H4 (cell line): ENCODE results near the gene RNF186. TPM values are rescaled to one million over a fixed set of nuclear protein-coding genes. Genes with fewer than 3 reads are reported as not detected.
"Not testable (repeated sequence)": the region's sequence is repeated elsewhere in the genome, so short reads cannot be mapped to it uniquely, and the experiment has no call there.

Source experiments
- DNase-seq: peaks from one replicate; pipeline ENCODE4 v3.0.0-alpha.2; 2015; ENCODE audit warnings: low spot score
- total RNA-seq: library from RNA; depleted of rRNA; stranded (reverse); fragments of >200 nt; shearing (Covaris generic); gene quantifications from 2 replicates; pipeline ENCODE4 v1.2.3, GENCODE V29; 2014

Gene RNF186
- total RNA-seq, 1 experiment from 2014 or later: not detected

DNA sequence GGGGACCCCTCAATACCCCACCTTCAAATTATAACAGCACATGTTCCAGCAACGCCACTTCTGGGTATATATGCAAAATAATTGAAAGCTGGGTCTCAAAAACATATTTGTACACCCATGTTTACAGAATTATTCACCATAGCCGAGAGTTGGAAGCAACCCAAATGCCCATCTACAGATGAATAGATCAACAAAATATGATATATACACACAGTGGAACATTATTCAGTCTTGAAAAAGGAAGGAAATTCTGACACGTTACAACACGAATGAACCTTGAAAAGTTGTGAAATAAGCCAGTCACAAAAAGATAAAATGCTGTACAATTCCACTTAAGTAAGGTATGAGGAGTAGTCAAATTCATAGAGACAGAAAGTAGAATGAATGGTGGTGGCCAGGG, 20.5 kb downstream of the RNF186 start:
- no peak for DNase-seq

GRCh38 chr1:19793360-19794046, 21.6 kb downstream of the RNF186 start:
- no peak for DNase-seq

DNA sequence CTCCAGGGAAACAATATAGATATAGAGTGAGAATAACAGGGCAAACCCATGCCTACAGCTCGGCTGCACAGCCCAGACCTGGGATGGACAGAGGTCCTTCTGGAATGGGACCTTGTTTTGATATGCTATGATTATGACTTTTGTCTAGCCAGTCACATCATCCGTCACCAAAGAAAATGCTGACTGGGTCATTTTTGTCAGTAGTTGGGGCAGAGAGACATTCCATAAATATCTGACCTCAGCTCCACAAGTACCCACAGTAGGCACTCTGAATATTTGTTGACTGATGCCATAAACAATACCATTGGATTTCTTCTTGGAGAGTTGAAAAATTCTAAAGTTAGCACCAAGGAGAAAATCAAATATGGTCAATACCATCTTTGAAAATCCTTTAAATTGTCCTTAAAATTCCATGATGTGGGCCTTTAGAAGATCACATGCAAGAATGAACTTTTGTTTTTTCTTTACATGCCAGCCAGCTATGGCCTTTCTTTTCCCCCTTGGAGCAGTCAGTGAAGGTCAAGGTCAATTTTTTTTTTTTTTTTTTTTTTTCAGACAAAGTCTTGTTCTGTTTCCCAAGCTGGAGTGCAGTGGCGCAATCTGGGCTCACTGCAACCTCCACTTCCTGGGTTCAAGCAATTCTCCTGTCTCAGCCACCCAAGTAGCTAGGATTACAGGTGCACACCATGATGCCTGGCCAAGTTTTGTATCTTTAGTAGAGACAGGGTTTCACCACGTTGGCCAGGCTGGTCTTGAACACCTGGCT, 22.7 kb downstream of the RNF186 start:
- no peak for DNase-seq

GRCh38 chr1:19790061-19790975, 24.8 kb downstream of the RNF186 start:
- DNase-seq: not testable (repeated sequence)

DNA sequence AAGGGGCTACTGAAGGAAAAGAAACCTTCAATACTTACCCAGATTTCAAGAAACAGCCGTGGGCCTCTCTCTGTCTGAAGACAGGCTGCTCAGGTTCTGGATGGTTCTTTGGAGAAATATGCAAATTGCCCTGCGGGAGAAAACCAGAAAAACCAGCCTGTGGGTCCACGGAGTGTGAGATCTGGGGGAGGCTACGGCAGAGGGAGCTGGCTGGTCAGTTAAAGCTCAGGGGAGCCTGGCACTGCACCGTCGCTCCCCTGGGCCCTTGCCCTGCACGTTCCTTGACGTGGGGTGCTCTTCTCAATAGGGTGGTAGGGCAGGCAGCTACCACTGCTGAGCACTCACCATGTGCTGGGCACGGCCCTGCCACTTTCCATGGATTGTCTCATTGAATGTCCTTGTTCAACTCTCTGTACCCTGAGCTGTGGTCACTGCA, 28.1 kb downstream of the RNF186 start:
- DNase-seq: no peak

DNA sequence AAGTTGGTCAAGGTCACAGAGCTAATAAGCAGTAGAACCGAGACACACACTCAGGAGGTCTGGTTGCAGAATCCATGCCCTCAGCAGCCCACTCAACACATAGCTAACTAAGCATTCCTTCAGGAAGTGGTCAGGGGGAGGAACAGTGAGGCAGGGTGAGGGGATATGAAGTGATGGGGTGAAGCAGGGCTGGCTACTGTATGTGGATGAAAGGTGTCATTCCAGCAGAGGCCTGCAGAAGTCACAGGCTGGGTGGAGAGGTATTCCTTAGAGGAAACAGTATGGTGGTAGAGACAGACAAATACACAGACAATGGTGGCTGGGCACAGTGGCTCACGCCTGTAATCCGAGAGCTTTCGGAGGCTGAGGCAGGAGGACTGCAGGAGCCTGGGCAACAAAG, 29.4 kb downstream of the RNF186 start:
- no peak for DNase-seq

DNA sequence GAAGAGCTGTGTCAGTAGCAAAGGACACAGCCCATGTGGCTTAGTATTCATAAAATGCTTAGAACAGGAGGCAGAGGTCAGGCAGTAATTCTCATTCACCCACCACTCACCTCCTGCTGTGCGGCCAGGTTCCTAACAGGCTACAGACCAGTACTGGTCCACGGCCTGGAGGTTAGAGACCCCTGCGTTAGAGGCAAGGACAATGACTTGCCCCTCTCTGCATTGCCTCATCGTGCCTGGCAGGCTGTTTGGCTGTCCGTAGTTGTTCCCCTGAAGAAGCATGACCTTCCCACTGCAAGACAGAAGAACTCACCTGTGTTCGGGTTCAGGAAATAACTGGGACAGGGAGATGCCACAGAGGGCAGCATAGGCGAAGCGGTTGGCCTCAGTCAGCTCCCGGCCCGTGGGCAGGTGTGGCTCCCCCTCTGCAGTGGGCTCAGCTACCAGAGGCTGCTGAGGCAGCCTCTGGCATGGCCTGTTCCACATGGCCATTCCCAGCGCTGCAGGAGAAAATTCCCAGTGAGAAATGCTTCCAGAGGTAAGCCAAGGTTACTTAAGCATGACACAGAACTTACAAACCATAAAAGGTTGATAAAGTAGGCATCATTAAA, 34.7 kb downstream of the RNF186 start:
- no peak for DNase-seq

- no peak for DNase-seq
These were observed 38.1 kb downstream of the RNF186 start for GRCh38 chr1:19776933-19777332.

DNA sequence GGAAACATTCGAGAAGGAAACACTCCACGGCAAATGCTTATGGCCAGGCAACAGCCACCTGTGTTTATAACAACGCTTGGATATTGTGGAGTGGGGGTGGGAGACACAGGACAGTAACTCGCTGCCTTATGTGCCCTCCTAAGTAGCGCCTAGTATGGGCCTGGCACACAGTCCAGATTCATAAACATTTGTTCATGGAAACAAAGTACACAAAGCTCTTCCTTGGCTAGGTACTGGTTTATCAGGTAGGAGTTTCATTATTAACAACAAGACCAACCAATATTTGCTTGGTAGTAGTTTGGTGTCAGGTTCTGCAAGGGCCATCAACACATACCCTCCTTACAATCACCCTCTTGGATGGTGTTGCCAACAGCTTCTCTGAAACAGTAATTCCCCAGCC, 38.8 kb downstream of the RNF186 start:
- no peak for DNase-seq

- DNase-seq: no peak
These were observed 39.3 kb downstream of the RNF186 start for GRCh38 chr1:19775831-19776230.

DNA sequence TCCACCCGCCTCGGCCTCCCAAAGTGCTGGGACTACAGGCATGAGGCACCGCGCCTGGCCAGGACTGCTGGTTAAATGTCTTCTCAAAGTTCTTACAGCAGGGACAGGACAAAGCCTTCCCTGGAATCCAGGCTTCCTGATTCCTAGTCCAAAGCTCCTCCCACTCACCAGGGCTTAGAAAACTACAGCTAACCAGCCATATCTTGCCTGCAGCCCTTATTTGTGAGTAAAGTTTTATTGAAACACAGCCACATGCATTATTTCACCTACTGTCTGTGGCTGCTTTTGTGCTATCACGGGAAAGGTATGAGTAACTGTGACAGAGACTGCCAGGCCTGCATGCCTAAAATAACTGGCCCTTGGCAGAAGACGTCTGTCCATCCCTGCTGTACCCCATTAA, 39.8 kb downstream of the RNF186 start:
- DNase-seq: no peak

DNA sequence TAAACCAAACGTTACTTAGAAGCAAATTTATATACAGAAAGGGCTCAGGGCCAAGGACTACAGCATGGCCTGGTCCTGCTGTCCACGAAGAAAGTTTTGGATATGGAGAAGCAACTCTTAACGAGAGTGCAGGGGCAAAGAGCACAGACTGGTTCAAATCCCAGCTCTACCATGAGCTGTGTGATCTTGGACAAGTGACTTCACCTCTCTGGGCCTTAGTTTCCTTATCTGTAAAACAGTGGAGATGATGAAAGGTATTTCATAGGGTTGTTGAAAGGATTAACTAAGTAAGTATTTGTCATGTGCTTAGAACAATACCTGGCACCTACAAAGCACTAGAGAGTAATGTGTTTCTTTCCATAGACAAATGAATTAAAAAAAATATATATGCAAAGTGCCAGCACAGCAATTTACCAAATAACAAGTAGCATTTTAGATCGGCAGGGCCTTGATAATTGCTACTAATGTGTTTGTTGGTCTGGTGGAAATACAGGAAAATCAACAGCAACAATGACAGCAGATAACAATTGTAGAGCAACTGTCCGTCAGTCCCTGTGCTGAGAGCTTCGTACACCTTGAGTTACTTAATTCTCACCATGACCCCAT, 40.8 kb downstream of the RNF186 start:
- no peak for DNase-seq

GRCh38 chr1:19773485-19773884, 41.6 kb downstream of the RNF186 start:
- no peak for DNase-seq

- DNase-seq: no peak
These were observed 43.0 kb downstream of the RNF186 start for GRCh38 chr1:19772053-19772452.

- no peak for DNase-seq
These were observed 43.7 kb downstream of the RNF186 start for GRCh38 chr1:19771350-19771749.

DNA sequence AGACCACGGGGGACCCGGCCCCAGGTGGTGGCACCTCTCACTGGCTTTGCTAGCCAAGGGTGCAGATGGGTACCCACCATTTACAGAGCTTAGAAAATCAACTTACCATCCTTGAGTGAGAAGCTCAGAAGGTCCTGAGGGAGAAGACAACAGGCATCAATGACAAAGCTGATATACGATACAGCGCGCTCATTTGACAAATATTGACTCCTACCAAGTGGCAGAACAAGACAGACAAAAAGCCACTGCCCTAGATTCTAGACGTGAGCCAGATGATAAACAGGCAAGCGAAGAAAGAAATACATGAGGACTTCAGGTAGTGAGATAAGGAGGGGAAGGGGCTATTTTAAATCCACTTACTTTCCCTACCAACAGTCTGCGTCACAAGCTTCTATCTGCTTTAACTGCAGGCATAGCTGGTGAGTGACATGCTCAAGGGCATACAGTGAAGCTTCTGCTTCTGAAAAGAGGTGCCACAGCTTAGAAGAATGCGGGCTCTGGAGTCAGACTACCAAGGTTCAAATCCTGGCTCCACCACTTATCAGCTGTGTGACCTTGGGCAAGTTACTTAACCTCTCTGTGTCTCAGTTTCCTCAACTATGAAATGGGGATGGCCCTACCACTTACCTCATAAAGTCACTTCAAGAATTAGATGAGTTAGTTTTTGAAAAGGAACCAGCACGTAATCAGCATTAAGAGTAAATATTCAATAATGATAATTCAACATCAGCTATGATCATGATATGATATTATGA, 44.5 kb downstream of the RNF186 start:
- DNase-seq: no peak

GRCh38 chr1:19769211-19769932, 45.7 kb downstream of the RNF186 start:
- no peak for DNase-seq

- DNase-seq: no peak
These were observed 46.5 kb downstream of the RNF186 start for GRCh38 chr1:19768353-19769210.

- peak; percentile 80 for DNase-seq
These were observed 49.5 kb downstream of the RNF186 start for GRCh38 chr1:19765623-19766022.
